ENCODE measurements around the gene RASSF10.

The RASSF10 gene

GRCh38 chr11:12981676-12982522 lies 27.2 kb upstream of the RASSF10 start:
- no peaks in the 10 kb centered on the region; the same call in 1 of the 2 replicates for H3K4me1 ChIP-seq (ENCODE audit: insufficient read depth, low read length)
- no peaks in the 10 kb centered on the region for H3K36me3 ChIP-seq (ENCODE audit: insufficient read depth, low read length)
- no peak overlapping the region for H3K9ac ChIP-seq (ENCODE audit: low read depth, low read length)
- no peaks in the 10 kb centered on the region for H3K9me3 ChIP-seq (ENCODE audit: control insufficient read depth, insufficient read depth, low read length)

- no peaks in the 10 kb centered on the region for H3K9me3 ChIP-seq (ENCODE audit: control insufficient read depth, insufficient read depth, low read length)
- H3K36me3 ChIP-seq (ENCODE audit: insufficient read depth, low read length), result no peaks in the 10 kb centered on the region
- no peak overlapping the region for H3K9ac ChIP-seq (ENCODE audit: low read depth, low read length)
- H3K4me1 ChIP-seq (ENCODE audit: insufficient read depth, low read length), result no peaks in the 10 kb centered on the region; the same call in 1 of the 2 replicates
Measured at GRCh38 chr11:12983336-12983735, 25.8 kb upstream of the RASSF10 start.

GRCh38 chr11:12986194-12986898 lies 22.8 kb upstream of the RASSF10 start:
- Histone ChIP-seq H3K9me3 (ENCODE audit: control insufficient read depth, insufficient read depth, low read length) (no peaks in the 10 kb centered on the region), H3K9ac (ENCODE audit: low read depth, low read length) (no peak overlapping the region), H3K36me3 (ENCODE audit: insufficient read depth, low read length) (no peaks in the 10 kb centered on the region), H3K4me1 (ENCODE audit: insufficient read depth, low read length) (no peaks in the 10 kb centered on the region)

- no peaks in the 10 kb centered on the region for H3K9me3 ChIP-seq (ENCODE audit: control insufficient read depth, insufficient read depth, low read length)
- no peaks in the 10 kb centered on the region for H3K4me1 ChIP-seq (ENCODE audit: insufficient read depth, low read length)
- H3K36me3 ChIP-seq (ENCODE audit: insufficient read depth, low read length), result no peaks in the 10 kb centered on the region
- H3K9ac ChIP-seq (ENCODE audit: low read depth, low read length), result no peak overlapping the region
Measured at GRCh38 chr11:12989428-12990161, 19.5 kb upstream of the RASSF10 start.

- H3K9ac ChIP-seq (ENCODE audit: low read depth, low read length), result no peak overlapping the region
- H3K4me1 ChIP-seq (ENCODE audit: insufficient read depth, low read length), result no peaks in the 10 kb centered on the region
- H3K9me3 ChIP-seq (ENCODE audit: control insufficient read depth, insufficient read depth, low read length), result no peaks in the 10 kb centered on the region
- no peaks in the 10 kb centered on the region for H3K36me3 ChIP-seq (ENCODE audit: insufficient read depth, low read length)
Measured at GRCh38 chr11:12990162-12990480, 19.0 kb upstream of the RASSF10 start.

- H3K9ac ChIP-seq (ENCODE audit: low read depth, low read length), result no peak overlapping the region
- H3K36me3 ChIP-seq (ENCODE audit: insufficient read depth, low read length), result no peaks in the 10 kb centered on the region
- no peaks in the 10 kb centered on the region for H3K9me3 ChIP-seq (ENCODE audit: control insufficient read depth, insufficient read depth, low read length)
- no peaks in the 10 kb centered on the region for H3K4me1 ChIP-seq (ENCODE audit: insufficient read depth, low read length)
Measured at GRCh38 chr11:12991426-12991825, 17.7 kb upstream of the RASSF10 start.

GRCh38 chr11:12993626-12994025 lies 15.5 kb upstream of the RASSF10 start:
- H3K9ac ChIP-seq (ENCODE audit: low read depth, low read length), result no peak overlapping the region
- no peaks in the 10 kb centered on the region for H3K9me3 ChIP-seq (ENCODE audit: control insufficient read depth, insufficient read depth, low read length)
- no peaks in the 10 kb centered on the region for H3K4me1 ChIP-seq (ENCODE audit: insufficient read depth, low read length)
- H3K36me3 ChIP-seq (ENCODE audit: insufficient read depth, low read length), result no peaks in the 10 kb centered on the region

- H3K4me1 ChIP-seq (ENCODE audit: insufficient read depth, low read length), result no peaks in the 10 kb centered on the region
- H3K9ac ChIP-seq (ENCODE audit: low read depth, low read length), result no peak overlapping the region
- H3K9me3 ChIP-seq (ENCODE audit: control insufficient read depth, insufficient read depth, low read length), result no peaks in the 10 kb centered on the region
- no peaks in the 10 kb centered on the region for H3K36me3 ChIP-seq (ENCODE audit: insufficient read depth, low read length)
Measured at GRCh38 chr11:12994476-12994875, 14.6 kb upstream of the RASSF10 start.

GRCh38 chr11:12995188-12995587 lies 13.9 kb upstream of the RASSF10 start:
- H3K9ac ChIP-seq (ENCODE audit: low read depth, low read length), result no peak overlapping the region
- no peaks in the 10 kb centered on the region for H3K36me3 ChIP-seq (ENCODE audit: insufficient read depth, low read length)
- no peaks in the 10 kb centered on the region for H3K4me1 ChIP-seq (ENCODE audit: insufficient read depth, low read length)
- no peaks in the 10 kb centered on the region for H3K9me3 ChIP-seq (ENCODE audit: control insufficient read depth, insufficient read depth, low read length)

- Histone ChIP-seq H3K36me3 (ENCODE audit: insufficient read depth, low read length) (no peaks in the 10 kb centered on the region), H3K9ac (ENCODE audit: low read depth, low read length) (no peak overlapping the region), H3K9me3 (ENCODE audit: control insufficient read depth, insufficient read depth, low read length) (no peaks in the 10 kb centered on the region), H3K4me1 (ENCODE audit: insufficient read depth, low read length) (no peaks in the 10 kb centered on the region)
Measured at GRCh38 chr11:12995823-12996222, 13.3 kb upstream of the RASSF10 start.

GRCh38 chr11:12997168-12997567 lies 11.9 kb upstream of the RASSF10 start:
- Histone ChIP-seq H3K9ac (ENCODE audit: low read depth, low read length) (no peak overlapping the region), H3K4me1 (ENCODE audit: insufficient read depth, low read length) (no peaks in the 10 kb centered on the region), H3K36me3 (ENCODE audit: insufficient read depth, low read length) (no peaks in the 10 kb centered on the region), H3K9me3 (ENCODE audit: control insufficient read depth, insufficient read depth, low read length) (no peaks in the 10 kb centered on the region)

GRCh38 chr11:12998336-12998735 lies 10.8 kb upstream of the RASSF10 start:
- Histone ChIP-seq H3K9ac (ENCODE audit: low read depth, low read length) (no peak overlapping the region), H3K36me3 (ENCODE audit: insufficient read depth, low read length) (no peaks in the 10 kb centered on the region), H3K4me1 (ENCODE audit: insufficient read depth, low read length) (no peaks in the 10 kb centered on the region), H3K9me3 (ENCODE audit: control insufficient read depth, insufficient read depth, low read length) (no peaks in the 10 kb centered on the region)

- Histone ChIP-seq H3K9ac (ENCODE audit: low read depth, low read length) (no peak overlapping the region), H3K4me1 (ENCODE audit: insufficient read depth, low read length) (peaks cover 3% of the 10 kb centered on the region; the same call in 1 of the 2 replicates), H3K36me3 (ENCODE audit: insufficient read depth, low read length) (no peaks in the 10 kb centered on the region), H3K9me3 (ENCODE audit: control insufficient read depth, insufficient read depth, low read length) (no peaks in the 10 kb centered on the region)
Measured at GRCh38 chr11:12999597-12999996, 9.5 kb upstream of the RASSF10 start.

- Histone ChIP-seq H3K9me3 (ENCODE audit: control insufficient read depth, insufficient read depth, low read length) (no peaks in the 10 kb centered on the region), H3K36me3 (ENCODE audit: insufficient read depth, low read length) (no peaks in the 10 kb centered on the region), H3K9ac (ENCODE audit: low read depth, low read length) (no peak overlapping the region), H3K4me1 (ENCODE audit: insufficient read depth, low read length) (peaks cover 3% of the 10 kb centered on the region; the same call in 1 of the 2 replicates)
Measured at GRCh38 chr11:13000116-13000515, 9.0 kb upstream of the RASSF10 start.

Measured in ES-I3 (cell line).